ENCODE results near the gene TBX21.

Gene TBX21

DNA sequence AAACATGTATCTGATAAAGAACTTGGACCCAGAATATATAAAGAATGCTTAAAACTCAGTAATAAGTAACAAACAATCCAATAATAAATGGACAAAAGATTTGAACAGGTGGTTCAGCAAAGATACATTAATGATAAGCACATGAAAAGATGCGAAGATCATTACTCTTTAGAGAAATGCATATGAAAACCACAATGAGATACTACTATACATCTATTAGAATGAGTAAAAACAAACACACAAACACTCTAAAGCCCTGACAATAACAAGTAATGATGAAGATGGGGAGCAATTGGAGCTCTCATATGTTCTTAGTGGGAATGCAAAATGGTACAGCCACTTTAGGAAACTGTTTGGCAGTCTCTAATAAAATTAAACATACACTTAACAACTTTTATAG lies 59.4 kb downstream of the TBX21 start:
- peaks cover 8 to 20% (median 11%) of the 10 kb centered on the region in 10 experiments; a peak in 15 of 20 replicates for H3K4me1 ChIP-seq
- no peak overlapping the region for H3K4me3 ChIP-seq
- no peaks in the 10 kb centered on the region for H3K36me3 ChIP-seq
- H3K27ac ChIP-seq, result no peak overlapping the region
- H3K4me2 ChIP-seq, result no peak overlapping the region
- no peaks in the 10 kb centered on the region for H3K9me3 ChIP-seq (replicated peaks in 1 of 11)
- no peak for TF ChIP-seq Cebpa-rat (IDR thresholded peaks at IDR 0.05)
- no peak overlapping the region for H3K9ac ChIP-seq
- peaks cover 39 to 48% (median 45%) of the 10 kb centered on the region in 11 experiments for H3K27me3 ChIP-seq
- H4K20me1 ChIP-seq, result peaks cover 0 to 9% (median 0%) of the 10 kb centered on the region in 11 experiments; a peak in 3 of 22 replicates

DNA sequence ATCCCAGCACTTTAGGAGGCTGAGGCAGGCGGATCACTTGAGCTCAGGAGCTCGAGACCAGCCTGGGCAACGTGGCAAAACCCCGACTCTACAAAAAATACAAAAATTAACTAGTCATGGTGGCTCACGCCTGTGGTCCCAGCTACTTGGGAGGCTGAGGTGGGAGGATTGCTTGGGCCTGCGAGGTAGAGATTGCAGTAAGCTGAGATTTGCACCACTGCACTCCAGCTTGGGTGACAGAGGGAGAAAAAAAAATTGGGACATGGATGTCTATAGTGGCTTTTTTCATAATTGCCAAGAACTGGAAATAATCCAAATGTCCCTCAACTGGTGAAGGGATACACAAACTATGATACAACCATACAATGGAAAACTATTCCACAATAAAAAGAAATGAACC lies 59.9 kb downstream of the TBX21 start:
- no peaks in the 10 kb centered on the region for H3K36me3 ChIP-seq
- H3K9me3 ChIP-seq (replicated peaks in 1 of 11), result no peaks in the 10 kb centered on the region
- no peak overlapping the region for H3K4me2 ChIP-seq
- no peak overlapping the region for H3K4me3 ChIP-seq
- peaks cover 37 to 43% (median 40%) of the 10 kb centered on the region in 11 experiments for H3K27me3 ChIP-seq
- H4K20me1 ChIP-seq, result peaks cover 0 to 9% (median 0%) of the 10 kb centered on the region in 11 experiments; a peak in 3 of 22 replicates
- H3K9ac ChIP-seq, result no peak overlapping the region
- no peak for TF ChIP-seq Cebpa-rat (IDR thresholded peaks at IDR 0.05)
- no peak overlapping the region for H3K27ac ChIP-seq
- peaks cover 8 to 20% (median 11%) of the 10 kb centered on the region in 10 experiments; a peak in 15 of 20 replicates for H3K4me1 ChIP-seq

Measured in BLaER1 treated with 17β-estradiol and CSF1 and Interleukin-3, amounts not matched to agents 10 nM and 100 nM (cell line).